Measurements from ENCODE around the gene RPS21. TPM values are rescaled to one million over a fixed set of nuclear protein-coding genes. Genes with fewer than 3 reads are reported as not detected.

The RPS21 gene
- total and polyA plus RNA-seq, 4 donors, result 278 to 1,588 (median 439) TPM

- H3K4me1 ChIP-seq (ENCODE audit: control insufficient read depth in 4 of 4, insufficient read depth in 4 of 4, low read length in 3 of 4), result no peaks in the 10 kb centered on the region
- DNase-seq (ENCODE audit: low spot score), result no peak
- no peak overlapping the region for H3K27ac ChIP-seq (ENCODE audit: low read depth in 1 of 2, low read length in 2 of 2)
- H3K9ac ChIP-seq (ENCODE audit: low read depth in 1 of 2, low read length in 2 of 2), result no peak overlapping the region
- no peak overlapping the region for H3K4me3 ChIP-seq (ENCODE audit: low read depth in 1 of 3, low read length in 3 of 3)
- no peaks in the 10 kb centered on the region for H3K9me3 ChIP-seq (ENCODE audit: control insufficient read depth in 4 of 4, low read length in 3 of 4)
- no peaks in the 10 kb centered on the region for H3K27me3 ChIP-seq (ENCODE audit: control insufficient read depth in 4 of 4, insufficient read depth in 4 of 4, low read length in 3 of 4)
- no peak for TF ChIP-seq GABPA (IDR thresholded peaks at IDR 0.05 in 1 of 2, conservative IDR thresholded peaks at IDR 0.05 in 1 of 2)
- TF ChIP-seq MAX (IDR thresholded peaks at IDR 0.05), result no peak
- TF ChIP-seq JUND (IDR thresholded peaks at IDR 0.05), result no peak
- no peak for TF ChIP-seq ATF3 (IDR thresholded peaks at IDR 0.05)
- TF ChIP-seq HNF4G (IDR thresholded peaks at IDR 0.05), result no peak
- no peak for TF ChIP-seq CTCF (IDR thresholded peaks at IDR 0.05; ENCODE audit: low read depth, low read length, missing input control)
- no peak for TF ChIP-seq NR2F2 (IDR thresholded peaks at IDR 0.05)
- no peak for TF ChIP-seq EGR1 (IDR thresholded peaks at IDR 0.05; ENCODE audit: low read depth in 2 of 2)
- TF ChIP-seq ZBTB33 (IDR thresholded peaks at IDR 0.05), result no peak
- no peak for TF ChIP-seq TAF1 (conservative IDR thresholded peaks at IDR 0.05)
- TF ChIP-seq FOXA2 (IDR thresholded peaks at IDR 0.05), result no peak
- no peak for TF ChIP-seq SP1 (IDR thresholded peaks at IDR 0.05)
- no peak for TF ChIP-seq HNF4A (conservative IDR thresholded peaks at IDR 0.05)
- no peak for TF ChIP-seq REST (IDR thresholded peaks at IDR 0.05)
- no peak for TF ChIP-seq RAD21 (IDR thresholded peaks at IDR 0.05)
- no peak for TF ChIP-seq FOXA1 (IDR thresholded peaks at IDR 0.05)
- TF ChIP-seq RXRA (IDR thresholded peaks at IDR 0.05), result no peak
- TF ChIP-seq YY1 (IDR thresholded peaks at IDR 0.05), result no peak
- no peaks in the 10 kb centered on the region for H3K36me3 ChIP-seq (ENCODE audit: control insufficient read depth in 4 of 4, insufficient read depth in 3 of 4, low read depth in 1 of 4, low read length in 3 of 4)
- WGBS, result 88% methylated on average over 24 of the region's 24 CpGs
Observed at GRCh38 chr20:62420846-62421715, 34.2 kb downstream of the RPS21 start.

Data from liver (tissue), 9 donors.